NCI-H2029 treated with DMSO at 0.1 percent for 48 hours (cell line): ENCODE results near the gene SNIP1.
"Not testable (repeated sequence)": the region's sequence is repeated elsewhere in the genome, so short reads cannot be mapped to it uniquely, and the experiment has no call there.

Source experiments
- DNase-seq: peaks from one replicate; lab custom pipeline; 2025; lab: John Stamatoyannopoulos, UW

Gene SNIP1, protein sequence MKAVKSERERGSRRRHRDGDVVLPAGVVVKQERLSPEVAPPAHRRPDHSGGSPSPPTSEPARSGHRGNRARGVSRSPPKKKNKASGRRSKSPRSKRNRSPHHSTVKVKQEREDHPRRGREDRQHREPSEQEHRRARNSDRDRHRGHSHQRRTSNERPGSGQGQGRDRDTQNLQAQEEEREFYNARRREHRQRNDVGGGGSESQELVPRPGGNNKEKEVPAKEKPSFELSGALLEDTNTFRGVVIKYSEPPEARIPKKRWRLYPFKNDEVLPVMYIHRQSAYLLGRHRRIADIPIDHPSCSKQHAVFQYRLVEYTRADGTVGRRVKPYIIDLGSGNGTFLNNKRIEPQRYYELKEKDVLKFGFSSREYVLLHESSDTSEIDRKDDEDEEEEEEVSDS

DNA sequence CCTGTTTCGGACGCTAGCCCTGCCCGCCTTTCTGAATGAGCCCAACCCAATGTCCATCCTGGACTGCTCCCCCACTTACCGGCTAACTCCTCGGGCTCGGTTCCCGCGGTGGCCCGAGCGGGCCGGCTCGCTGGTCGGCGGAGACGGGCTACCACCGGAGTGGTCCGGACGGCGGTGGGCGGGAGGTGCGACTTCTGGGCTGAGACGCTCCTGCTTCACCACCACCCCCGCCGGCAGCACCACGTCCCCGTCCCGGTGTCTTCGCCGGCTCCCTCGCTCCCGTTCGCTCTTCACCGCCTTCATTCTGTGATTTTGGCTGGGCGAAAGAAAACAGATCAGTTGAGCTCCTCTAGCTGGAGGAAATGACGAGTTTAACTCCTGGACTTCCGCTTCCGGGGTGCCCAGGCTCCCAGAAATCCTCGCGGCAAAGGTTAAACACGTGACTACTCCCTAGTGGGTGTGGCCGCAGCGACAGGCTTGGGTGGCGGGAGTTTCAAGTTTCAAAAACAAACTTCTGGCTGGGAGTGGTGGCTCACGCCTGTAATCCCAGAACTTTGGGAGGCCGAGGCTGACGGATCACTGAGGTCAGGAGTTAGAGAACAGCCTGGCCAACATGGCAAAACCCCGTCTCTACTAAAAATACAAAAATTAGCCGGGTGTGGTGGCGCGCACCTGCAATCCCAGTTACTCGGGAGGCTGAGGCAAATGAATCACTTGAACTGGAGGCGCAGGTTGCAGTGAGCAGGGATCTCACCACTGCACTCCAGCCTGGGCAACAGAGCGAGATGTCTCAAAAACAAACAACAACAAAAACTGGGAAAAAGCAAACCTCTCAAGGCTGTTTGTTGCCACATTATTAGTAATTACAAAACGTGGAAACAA lies at the start of gene SNIP1:
SNIP1 (minus strand) TSS at position 367 of the 882 bp plus-strand sequence; CDS start at position 303, 64 bp downstream.
- peak; percentile 99 for DNase-seq

DNA sequence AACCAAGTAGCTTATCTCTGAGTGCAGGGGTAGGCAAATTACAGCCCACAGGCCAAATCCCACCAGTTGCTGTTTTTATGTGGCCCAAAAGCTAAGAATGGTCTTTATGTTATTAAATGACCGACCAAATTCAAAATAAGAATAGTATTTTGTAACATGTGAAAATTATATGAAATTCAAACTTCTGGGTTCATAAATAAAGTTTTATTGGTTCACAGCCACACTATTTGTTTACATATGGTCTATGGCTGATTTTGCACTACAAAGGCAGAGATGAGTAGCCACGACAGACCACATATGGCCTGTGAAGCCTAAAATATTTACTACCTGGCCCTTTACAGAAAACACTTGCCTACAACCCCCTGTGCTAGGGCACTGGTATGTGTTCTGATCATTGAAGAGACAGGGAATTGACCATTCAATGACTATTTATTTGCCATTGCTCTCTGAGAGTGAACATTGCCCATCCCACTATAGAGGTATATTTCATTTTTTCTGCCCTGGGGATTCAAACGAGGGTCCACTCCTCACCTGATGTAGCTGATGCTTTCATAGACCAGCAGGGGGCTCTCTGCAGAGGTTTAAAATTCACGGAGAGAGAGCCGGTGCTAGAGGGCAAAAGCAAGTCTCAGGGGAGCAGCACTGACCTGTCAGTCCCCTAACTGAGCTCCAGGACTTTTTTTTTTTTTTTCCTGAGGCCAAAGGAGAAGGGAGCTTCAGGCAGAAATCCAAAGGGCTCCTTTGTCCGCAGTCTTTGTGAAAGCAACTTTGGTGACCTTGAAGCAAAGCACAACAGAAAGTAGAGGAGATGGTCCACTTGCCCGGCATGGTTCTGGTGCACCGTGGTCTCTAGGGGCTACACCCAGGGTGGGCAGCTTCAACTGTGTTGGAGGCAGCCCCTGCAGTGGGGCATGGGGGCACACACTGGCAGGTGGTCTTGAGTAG lies 48.9 kb upstream of the SNIP1 start:
- DNase-seq: peak; percentile 68

DNA sequence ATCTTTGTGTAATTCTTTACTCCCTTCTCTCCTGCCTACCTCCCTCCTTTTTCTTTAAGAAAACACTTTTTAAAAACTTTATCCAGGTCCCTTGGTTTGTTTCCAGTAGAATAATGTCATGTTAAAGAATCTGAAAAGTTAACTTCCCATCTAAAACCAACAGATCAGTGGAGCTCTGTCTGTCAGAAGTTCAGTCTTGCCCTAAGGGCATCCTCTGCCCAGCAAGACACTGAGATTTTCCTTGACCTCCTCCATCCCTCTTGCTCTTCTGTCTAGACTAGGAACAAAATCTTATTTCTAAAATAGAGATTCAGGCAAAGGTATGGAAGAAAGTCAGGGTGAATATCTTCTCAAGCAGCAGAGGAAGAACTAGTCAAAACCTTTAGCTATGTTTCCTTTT lies 47.3 kb upstream of the SNIP1 start:
- no peak for DNase-seq

DNA sequence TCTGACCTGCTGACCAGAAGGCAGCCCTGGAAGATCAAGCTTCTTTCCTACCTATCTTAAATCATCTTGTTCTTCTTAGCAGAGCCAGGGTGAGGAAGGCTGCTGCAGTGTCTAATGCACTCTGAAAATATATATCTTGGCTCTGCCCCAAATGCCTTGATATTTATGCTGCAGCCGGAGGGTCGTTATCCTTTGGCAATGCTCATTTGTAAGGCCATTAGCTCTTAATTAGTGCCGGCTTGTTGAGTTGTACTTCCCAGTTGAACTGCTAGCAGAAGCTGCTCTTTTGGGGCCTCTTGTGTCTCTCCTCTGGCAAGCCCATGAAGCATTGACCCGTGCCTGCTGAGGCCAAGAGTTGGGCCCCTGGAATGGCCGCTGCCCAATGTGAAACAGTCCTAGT lies 45.8 kb upstream of the SNIP1 start:
- DNase-seq: no peak

DNA sequence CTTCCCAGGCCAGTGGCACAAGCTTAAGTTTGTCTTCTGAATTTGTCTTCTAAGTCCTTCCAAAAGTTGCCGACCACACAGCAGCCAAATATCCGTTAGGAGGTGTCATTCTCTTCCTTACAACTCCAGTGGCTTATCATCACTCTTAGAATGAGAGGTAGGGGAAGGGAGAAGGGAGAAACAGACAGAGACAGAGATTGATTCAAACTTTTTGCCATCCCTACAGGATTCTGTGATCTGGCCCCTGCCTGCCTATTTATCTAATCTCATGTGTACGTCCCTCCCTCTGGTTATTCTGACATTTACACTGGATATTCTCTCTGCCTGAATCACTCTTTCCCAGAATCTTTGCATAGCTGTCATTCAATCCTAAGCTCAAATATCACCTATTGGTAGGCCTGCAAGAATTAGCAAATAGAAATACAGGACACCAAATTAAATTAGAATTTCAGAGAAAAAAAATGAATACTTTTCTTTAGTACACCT lies 42.1 kb upstream of the SNIP1 start:
- DNase-seq: no peak

DNA sequence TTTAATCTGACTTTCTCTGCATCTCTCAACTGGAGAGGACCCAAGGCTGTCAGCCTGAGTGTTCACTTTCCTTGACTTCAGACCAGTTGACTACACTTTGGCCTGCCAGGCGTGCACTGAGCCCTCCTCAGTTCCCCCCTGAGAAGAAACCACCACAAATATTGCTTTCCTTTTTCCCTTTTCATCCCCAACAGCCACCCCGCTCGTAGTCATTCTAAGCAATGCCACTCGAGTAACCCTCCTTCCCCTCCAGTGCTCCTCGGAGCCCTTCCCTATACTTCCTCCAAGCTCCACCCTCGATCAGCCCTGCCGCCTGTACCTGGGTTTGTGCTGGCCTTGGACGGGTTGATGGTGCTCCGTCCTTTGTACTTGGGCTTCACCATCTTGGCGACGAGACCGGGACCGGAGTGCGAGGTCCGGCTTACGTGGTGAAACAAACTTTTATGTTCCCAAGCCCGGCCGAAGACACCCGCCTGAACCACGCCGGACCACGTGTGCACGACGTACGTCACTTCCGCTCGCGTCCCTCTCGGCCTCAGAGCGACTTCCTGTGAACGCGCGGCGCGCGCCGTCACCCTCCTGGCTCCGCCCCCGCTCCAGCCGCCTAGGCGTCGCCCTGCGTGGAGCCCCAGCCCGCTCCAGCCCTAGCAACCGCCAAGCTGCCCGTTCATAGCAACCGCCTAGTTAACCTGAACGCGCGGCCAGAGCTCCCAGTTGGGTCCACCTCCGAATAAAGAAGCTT lies 41.5 kb upstream of the SNIP1 start, which contains the start of gene GNL2:
GNL2 (minus strand) TSS at position 498 of the 742 bp plus-strand sequence; CDS start at position 383, 115 bp downstream.
- DNase-seq: peak; percentile 99

DNA sequence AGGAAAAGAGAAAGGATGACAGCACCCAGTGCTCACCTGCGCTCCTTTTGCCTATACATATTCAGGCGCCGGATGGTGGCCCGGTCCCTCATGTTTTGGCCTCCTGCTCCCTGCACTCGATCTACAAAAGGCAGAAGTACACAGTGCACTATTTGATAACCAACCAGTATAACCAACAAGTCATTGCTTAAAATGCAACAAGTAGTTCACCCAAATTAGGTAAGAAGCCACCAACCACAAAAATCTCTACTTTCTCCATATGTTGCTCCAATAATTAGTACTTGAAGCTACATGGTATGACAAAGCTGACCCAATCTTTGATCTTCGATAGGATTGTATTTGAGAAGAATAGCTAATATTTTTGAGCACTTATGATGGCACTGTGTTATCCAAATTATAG lies 39.6 kb upstream of the SNIP1 start:
- no peak for DNase-seq

DNA sequence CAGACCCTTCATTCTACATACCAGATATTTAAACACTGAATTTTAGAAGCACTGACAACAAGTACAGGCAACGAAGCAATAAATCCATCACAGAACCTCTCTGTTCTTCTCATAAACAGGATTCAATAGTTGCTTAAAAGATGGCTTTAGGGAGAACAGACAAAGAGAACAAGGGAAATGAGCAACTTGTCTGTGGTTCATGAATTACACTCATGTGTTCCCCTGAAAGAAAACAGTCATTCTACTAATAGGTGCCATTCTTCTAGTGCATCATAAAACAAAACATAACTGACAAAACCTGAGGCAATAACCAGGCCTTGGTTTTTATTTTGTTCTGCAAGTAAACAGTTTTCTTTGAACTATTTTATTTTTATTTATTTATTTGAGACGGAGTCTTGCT lies 34.8 kb upstream of the SNIP1 start:
- DNase-seq: no peak

DNA sequence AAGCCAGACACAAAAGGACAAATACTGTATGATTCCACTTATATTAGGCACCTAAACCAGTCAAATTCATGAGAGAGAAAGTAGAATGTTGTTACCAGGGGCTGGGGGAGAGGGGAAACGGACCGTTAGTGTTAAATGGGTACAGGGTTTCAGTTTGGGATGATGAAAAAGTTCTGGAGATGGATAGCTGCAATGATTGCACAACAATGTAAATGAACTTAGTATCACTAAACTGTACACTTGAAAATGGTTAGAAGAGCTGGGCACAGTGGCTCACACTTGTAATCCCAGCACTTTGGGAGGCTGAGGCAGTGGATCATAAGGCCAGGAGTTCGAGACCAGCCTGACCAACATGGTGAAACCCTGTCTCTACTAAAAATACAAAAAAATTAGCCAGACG lies 30.5 kb upstream of the SNIP1 start:
- DNase-seq: not testable (repeated sequence)

DNA sequence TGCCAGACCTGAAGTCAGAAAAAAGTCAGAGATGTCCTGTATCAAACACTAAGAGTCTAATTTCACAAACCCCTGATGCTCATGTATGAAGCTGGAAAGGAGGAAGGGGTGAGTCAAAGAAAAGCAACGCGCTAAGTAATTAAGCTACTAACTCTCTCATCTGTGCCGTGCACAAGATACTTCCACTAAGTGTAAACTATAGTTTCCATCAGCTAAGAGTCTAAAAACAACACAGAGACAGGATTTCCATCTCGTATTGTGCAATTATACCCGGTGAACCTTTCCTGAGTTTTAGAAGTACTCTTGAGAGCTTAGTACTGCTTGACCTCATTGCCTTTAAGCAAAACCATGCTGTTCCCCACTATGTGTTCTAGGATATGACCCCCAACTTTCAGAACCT lies 21.6 kb upstream of the SNIP1 start:
- no peak for DNase-seq

DNA sequence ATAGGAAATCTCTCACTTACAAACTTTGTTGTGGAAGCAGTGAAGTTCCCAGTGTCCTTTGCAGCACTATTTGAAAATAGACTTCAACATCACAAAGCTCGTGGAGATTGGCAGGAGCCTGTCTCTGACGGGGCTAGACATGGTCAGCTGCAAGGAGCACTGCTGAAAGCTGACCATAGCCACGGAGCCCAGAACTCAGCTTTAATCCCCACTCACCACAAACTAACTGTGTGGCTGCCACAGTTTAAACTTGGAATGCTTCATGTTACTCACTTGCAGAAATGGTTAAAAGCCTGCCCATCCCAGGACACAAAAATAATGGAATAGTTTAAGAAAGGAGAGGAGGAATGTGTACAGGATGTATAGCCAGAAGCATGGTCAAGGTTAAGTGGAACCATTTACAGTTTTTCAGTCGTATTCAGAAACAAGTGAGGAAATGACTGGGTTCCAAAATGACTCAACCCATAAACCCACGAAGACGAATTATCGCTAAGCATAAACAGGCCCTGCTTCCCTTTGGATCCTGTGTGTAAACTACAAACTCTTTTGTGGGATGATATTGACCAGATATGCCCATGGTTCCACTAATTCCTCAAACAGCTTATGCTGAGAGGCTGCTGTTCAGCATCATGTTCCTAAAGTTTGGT lies 20.9 kb upstream of the SNIP1 start:
- DNase-seq: no peak

DNA sequence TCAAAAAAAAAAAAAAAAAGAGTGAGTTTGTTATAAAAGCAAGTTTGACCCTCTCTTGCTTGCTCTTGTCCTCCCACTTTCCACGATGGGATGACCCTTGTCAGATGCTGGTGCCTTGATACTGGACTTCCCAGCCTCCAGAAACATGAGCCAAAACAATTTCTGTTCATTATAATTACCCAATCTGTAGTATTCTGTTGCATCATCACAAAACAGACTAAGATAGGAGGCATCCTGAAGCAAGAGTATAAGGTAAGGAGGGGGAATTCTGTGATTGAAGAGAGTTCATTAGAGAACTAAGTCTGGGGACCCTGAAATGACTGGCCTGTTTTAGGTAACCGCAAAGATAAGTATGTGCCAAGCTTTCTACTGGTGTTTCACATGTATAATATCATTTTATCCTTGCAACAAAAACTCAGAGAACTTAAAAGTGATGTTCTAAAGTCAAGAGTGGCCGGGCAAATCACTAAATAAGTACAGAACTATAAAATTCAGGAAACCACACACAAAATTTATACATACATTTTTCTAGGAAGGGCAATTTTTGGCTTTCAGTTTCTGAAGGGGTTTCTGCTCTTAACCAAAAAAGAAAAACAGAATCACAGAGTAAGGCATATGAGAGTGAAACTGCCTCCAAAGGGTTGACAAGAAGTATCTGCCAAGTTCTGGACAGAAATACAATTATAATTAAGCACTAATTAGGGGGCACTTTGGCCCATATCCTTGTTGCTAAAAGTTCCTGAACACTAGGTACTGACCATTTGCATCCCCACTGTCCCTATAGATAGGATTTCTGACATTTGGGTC lies 16.6 kb upstream of the SNIP1 start:
- DNase-seq: no peak

DNA sequence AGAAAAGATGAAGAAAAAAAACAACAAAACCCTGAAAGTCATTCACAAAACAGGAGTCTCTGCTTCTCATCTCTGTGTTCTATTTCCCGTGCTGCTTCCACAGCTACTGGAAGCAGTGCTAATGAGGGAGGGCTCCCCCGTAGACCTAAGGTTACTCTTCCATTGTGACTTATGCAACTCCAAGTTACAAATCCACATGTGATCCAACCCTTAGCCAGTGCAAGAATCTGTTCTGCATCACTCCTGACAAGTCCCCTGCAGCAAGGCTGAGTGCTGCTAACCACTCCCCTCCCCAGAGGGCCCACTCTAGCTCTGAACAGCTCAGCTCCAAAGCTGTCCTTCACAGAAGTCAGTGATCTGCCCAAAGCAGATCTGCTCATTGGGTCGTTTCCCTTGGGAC lies 12.9 kb upstream of the SNIP1 start:
- no peak for DNase-seq

DNA sequence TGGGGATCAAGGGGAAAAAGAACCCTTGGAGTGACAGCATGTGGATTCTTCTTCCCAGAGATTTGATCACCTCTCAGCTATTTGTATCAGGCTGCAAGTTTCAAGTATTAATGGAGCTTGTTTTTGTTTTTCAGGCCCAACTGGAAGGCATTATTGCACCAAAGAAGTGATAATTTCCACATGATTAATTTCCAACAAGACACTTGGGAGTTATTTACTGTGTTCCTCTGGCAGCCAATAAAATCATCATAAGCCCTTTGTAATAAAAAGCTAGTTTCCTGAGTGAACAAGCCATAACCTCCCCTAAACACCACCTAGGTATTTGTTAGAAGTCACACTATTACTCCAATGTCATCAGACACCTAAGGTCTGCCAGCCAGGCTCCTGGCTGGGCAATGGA lies 10.8 kb upstream of the SNIP1 start:
- no peak for DNase-seq

DNA sequence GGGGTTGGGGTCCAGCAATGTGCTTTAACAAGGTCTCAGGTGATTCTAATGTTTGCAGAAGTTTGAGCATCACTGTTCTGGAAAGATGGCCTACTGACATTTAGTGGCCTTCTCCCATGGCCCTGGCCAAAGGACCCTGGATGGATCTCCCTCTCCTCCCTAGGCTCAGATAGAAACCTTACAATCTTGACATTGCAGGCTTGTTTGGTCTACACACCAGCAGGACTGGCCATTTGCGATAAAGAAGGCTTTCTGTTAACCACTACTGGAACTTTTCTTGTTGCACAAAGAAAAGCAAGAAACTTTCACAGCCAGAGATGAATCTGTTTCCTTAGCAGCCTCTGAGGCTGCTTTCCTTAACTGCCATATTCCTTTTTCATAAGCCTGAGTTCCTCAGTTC lies 8.9 kb upstream of the SNIP1 start:
- DNase-seq: no peak

DNA sequence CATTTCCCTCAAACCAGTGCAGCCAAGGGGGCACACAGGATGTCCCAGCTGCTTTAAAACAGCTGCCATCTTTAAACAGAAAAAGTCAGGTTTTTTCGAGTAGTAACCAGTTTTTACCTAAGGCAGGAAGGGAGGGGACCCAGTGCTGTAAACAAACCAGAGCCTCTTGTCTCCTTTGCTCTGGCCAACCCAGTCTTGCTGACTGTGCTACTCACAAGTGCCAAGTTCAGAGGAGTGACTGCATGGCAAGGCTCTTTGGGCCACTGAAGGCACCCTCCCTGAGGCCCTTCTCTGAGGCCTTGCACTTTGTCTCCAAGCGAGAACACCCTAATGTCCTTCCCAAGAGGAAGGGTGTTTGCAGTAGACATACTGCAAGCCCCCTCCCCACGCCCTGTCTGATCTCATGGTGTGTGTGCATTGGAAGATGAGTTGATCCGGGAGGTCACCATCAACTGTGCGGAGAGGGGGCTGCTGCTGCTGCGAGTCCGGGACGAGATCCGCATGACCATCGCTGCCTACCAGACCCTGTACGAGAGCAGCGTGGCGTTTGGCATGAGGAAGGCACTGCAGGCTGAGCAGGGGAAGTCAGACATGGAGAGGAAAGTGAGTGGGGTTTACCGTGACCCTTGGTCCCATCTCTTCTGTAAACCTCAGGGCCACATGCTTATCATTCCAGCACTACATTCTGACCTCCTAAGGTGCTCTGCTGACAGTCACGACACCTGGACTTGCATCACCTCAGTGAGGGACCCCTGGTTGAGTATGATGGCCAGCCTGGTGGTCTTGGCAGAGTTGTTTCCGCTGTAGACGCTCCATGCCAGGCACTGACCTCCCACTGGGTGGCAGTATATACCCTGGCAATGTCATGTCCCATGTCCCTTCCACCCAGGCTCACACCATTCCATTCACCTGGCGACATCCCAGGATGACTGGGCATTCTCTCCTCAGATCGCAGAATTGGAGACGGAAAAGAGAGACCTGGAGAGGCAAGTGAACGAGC lies 7.3 kb upstream of the SNIP1 start:
- no peak for DNase-seq

DNA sequence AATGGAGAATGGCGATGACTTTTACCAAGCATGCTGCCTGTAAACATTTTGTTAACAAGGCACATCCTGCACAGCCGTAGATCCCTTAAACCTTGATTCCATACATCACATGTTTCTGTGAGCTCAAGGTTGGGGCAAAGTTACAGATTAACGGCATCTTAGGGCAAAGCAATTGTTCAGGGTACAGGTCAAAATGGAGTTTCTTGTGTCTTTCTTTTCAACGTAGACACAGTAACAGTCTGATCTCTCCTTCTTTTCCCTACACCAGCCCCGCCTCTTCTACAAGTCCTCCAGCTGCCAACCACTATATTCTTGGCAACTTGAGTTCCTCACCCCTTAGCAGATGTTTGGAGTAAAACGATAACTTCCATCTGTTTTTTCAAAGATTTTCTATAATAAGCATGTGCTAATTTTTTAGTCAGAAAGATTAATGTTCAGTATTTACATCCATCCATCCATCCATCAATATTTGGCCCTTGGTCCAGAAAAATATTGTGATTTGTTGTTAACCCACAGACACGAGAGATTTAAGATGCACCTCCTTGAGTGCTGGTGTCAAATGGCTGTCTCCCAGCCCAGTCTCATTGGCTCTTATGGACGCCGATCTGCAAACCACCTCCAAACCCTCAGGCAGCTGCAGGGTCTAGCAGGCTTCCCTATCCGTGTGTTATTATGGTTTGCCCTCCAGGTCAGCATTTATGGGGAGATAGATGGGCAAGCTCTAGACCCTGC lies 6.5 kb upstream of the SNIP1 start:
- DNase-seq: no peak

DNA sequence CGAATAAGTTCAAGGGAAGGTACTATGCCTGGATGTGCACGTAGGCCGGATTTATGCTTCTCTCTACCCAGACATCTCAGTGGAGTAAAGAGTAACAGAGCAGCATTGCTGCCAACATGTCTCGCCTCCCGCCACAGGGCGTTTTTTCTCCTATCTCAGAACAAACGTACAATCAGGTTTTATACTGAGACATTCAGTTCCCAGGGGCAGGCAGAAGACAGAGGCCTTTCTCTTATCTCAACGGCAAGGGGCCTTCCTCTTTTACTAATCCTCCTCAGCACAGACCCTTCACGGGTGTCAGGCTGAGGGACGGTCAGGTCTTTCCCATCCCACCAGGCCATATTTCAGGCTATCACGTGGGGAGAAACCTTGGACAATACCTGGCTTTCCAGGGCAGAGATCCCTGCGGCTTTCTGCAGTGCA lies 5.9 kb upstream of the SNIP1 start:
- not testable (repeated sequence) for DNase-seq
